ACC112 (cell line): ENCODE measurements around the gene NDE1.
"Not testable (repeated sequence)": the region's sequence is repeated elsewhere in the genome, so short reads cannot be mapped to it uniquely, and the experiment has no call there.

Source experiments
- H2AFZ ChIP-seq: fragments of 200-600 bp; sonication (generic); one replicate; pipeline ENCODE4 v1.6.0; 2017; ENCODE audit warnings: antibody characterized with exemption, low read length; ENCODE audit not compliant: unreplicated experiment
- H3K27ac ChIP-seq: fragments of 200-600 bp; sonication (generic); 2 replicates; pipeline ENCODE4 v1.5.1; 2014; ENCODE audit warnings: low read depth, mild to moderate bottlenecking, antibody characterized with exemption, low read length, moderate library complexity
- H3K27me3 ChIP-seq: fragments of 200-600 bp; sonication (generic); 2 replicates; pipeline ENCODE4 v1.6.1; 2014; ENCODE audit warnings: mild to moderate bottlenecking, antibody characterized with exemption, low read length, moderate library complexity, mixed read lengths; ENCODE audit not compliant: insufficient read depth
- H3K36me3 ChIP-seq: fragments of 200-600 bp; sonication (generic); 2 replicates; pipeline ENCODE4 v1.6.1; 2016; ENCODE audit warnings: mild to moderate bottlenecking, antibody characterized with exemption, low read length, moderate library complexity, mixed read lengths; ENCODE audit not compliant: insufficient read depth
- H3K4me1 ChIP-seq: fragments of 200-600 bp; sonication (generic); one replicate; pipeline ENCODE4 v1.6.1; 2016; ENCODE audit warnings: low read length, mixed read lengths; ENCODE audit not compliant: insufficient read depth, unreplicated experiment, control insufficient read depth
- H3K4me3 ChIP-seq: fragments of 200-600 bp; sonication (generic); 2 replicates; pipeline ENCODE4 v1.5.1; 2014; ENCODE audit warnings: mild to moderate bottlenecking, low read depth, low read length
- H3K79me2 ChIP-seq: fragments of 200-600 bp; sonication (generic); one replicate; pipeline ENCODE4 v1.6.0; 2016; ENCODE audit warnings: low read length; ENCODE audit not compliant: control insufficient read depth, unreplicated experiment, insufficient read depth

The NDE1 gene

DNA sequence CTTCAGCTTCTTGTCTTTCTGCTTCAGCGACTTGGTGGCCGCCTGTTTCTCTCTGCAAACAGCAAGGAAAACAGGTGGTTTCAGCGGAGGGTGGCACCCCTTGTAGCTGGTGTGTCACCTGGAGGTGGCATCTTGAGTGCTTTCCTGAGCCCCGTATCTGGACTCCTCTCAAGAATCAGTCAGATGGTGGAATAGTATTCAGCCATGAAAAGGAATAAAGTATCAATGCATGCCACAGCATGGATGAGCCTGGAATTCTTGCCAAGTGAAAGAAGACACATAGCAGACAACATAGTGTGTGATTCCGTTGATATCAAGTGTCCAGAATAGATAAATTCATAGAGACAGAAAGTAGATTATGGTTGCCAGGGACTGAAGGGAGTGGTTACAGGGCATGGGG, 65.2 kb downstream of the NDE1 start:
- H3K36me3 ChIP-seq = no peaks in the 10 kb centered on the region
- no peaks in the 10 kb centered on the region for H3K4me1 ChIP-seq
- H3K4me3 ChIP-seq = no peak overlapping the region
- H3K27me3 ChIP-seq = no peaks in the 10 kb centered on the region
- no peak overlapping the region for H2AFZ ChIP-seq
- no peaks in the 10 kb centered on the region for H3K79me2 ChIP-seq
- H3K27ac ChIP-seq = no peak overlapping the region

DNA sequence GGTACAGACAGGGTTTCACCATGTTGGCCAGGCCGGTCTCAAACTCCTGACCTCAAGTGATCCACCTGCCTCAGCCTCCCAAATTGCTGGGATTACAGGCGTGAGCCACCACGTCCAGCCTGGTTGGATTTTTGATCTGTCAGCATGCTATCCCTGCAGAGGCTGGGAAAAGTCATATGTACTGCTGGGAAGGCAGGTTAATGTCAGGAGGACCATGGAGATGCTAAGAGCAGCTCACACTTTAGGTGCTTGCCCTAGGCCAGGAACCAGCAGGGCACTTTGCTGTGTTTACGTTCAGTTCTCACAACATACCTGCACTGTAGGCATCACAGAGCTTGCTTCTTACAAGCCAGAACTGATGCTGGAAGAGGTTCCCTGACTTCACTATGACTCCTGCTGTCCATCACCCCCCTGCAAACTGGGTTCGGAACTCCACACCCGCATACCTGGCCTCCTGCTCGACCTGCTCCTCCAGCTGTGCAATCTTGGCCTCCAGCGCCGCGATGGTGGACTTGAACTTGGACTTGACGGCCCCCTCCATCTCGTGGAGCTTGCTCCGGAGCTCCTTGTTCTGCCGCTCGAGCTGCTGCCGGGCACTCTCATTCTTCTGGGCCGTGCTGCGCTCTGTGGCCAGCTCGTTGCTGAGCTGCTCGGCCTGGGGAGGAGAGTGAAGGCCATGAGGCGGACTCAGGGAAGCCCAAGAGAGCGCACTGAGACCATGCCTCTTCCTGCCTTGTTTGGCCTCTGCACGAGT, 66.8 kb downstream of the NDE1 start:
- Histone ChIP-seq H3K4me1 (no peaks in the 10 kb centered on the region), H3K27me3 (no peaks in the 10 kb centered on the region), H3K27ac (no peak overlapping the region), H3K36me3 (no peaks in the 10 kb centered on the region), H3K4me3 (no peak overlapping the region), H2AFZ (no peak overlapping the region), H3K79me2 (no peaks in the 10 kb centered on the region)

DNA sequence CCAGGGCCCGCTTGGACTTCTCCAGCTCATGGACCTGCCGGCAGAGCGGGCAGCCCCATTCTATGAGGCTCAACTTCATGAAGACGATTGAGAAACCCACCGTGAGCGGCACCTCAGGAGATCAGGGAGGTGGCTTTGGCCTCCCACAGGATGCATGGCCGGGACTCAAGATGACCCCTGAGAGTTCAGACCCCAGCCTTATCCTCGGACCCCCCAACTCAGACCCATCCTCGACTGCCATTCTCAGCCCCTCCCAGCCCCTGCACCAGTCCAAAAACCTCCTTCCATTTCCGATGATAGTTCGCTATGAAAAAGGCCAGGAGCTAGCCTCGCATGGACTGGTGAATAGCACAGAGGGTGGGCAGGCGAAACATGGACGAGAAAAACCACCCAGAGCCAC, 71.0 kb downstream of the NDE1 start:
- Histone ChIP-seq H3K4me1 (no peaks in the 10 kb centered on the region), H3K4me3 (no peak overlapping the region), H2AFZ (no peak overlapping the region), H3K79me2 (no peaks in the 10 kb centered on the region), H3K27me3 (no peaks in the 10 kb centered on the region), H3K27ac (no peak overlapping the region), H3K36me3 (no peaks in the 10 kb centered on the region)

DNA sequence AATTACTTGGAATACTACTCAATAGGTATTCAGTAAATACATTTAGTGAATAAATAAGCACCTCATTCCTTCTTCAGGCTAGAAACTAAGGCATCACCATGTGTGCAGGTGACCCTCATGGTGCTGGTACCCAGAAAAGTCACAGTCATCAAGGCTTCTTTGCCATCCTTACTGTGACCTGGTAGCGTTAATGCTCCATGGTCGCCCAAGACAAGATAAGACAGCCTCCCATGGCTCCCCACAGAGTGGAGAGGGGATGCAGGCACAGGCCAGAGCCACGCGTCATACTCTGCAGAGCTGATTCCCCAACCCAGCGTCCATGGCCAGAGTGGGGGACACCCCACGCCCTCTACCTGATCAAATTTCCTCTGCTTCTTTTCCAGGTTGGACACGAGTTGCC, 73.8 kb downstream of the NDE1 start:
- H3K36me3 ChIP-seq = no peaks in the 10 kb centered on the region
- H3K79me2 ChIP-seq = no peaks in the 10 kb centered on the region
- H3K27ac ChIP-seq = no peak overlapping the region
- no peak overlapping the region for H3K4me3 ChIP-seq
- H2AFZ ChIP-seq = no peak overlapping the region
- H3K4me1 ChIP-seq = no peaks in the 10 kb centered on the region
- no peaks in the 10 kb centered on the region for H3K27me3 ChIP-seq

DNA sequence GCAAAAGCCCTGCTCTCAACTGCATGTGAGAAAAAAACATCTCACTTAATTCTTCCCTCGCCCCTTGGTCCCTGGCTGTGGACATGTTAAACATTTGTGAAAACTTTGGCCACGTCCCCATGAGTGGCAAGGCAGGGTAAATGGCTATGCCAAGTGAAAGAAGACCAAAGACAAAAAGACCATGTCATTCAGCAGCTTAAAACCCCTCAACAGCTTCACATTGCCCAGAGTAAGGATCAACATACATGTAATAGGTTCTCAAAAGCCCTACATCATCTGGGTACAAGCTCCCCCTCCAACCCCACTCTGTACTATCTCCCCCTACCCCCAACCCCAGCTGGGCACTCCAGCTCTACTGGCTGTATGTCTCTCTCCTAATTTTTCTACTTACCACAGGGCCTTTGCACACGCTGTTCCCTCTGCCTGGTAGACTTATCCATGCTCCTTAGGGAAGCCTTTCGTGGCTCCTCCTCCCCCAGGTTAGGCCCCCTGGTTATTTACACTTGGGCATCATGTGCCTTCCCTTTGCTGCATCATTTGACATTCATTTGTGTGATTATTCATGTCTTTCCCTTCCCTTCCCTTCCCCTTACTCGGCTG, 75.7 kb downstream of the NDE1 start:
- no peaks in the 10 kb centered on the region for H3K27me3 ChIP-seq
- no peak overlapping the region for H3K4me3 ChIP-seq
- H3K36me3 ChIP-seq = no peaks in the 10 kb centered on the region
- H3K79me2 ChIP-seq = no peaks in the 10 kb centered on the region
- no peaks in the 10 kb centered on the region for H3K4me1 ChIP-seq
- H2AFZ ChIP-seq = no peak overlapping the region
- no peak overlapping the region for H3K27ac ChIP-seq

DNA sequence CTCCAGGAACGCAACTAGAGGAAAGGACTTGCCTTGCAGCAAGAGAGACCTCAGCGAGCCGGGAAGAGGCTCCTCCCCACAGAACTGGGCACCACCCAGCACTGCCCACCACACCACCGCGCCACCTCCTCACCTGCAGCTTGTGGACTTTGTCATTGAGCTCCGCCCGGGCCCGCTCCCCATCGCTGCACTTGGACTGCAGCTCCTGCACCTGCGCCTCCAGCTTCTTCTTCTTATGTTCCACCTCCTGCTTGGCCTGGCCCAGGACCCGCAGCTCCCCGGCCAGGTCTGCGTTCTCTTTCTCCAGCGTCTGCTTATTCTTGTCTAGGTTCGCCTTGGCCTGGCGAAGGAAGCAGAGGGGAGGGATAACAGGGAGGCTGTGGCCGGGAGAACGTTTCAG, 76.7 kb downstream of the NDE1 start:
- H3K36me3 ChIP-seq = no peaks in the 10 kb centered on the region
- no peak overlapping the region for H2AFZ ChIP-seq
- H3K27ac ChIP-seq = no peak overlapping the region
- H3K4me1 ChIP-seq = no peaks in the 10 kb centered on the region
- no peaks in the 10 kb centered on the region for H3K79me2 ChIP-seq
- H3K27me3 ChIP-seq = no peaks in the 10 kb centered on the region
- H3K4me3 ChIP-seq = no peak overlapping the region

DNA sequence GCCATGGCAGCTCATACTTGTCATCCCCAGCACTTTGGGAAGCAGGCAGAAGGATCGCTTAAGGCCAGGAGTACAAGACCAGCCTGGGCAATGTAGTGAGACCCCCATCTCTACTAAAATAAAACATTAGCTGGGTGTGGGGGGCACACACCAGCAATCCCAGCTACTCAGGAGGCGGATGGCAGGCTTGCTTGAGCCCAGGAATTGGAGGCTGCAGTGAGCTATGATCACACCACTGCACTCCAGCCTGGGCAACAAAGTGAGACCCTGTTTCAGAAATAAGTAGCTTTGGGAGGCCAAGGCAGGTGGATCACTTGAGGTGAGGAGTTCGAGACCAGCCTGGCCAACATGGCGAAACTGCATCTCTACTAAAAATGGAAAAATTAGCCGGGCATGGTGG, 77.7 kb downstream of the NDE1 start:
- not testable (repeated sequence) for H3K4me3 ChIP-seq, H3K79me2 ChIP-seq, H3K36me3 ChIP-seq, H3K27me3 ChIP-seq, H2AFZ ChIP-seq, H3K27ac ChIP-seq, H3K4me1 ChIP-seq

DNA sequence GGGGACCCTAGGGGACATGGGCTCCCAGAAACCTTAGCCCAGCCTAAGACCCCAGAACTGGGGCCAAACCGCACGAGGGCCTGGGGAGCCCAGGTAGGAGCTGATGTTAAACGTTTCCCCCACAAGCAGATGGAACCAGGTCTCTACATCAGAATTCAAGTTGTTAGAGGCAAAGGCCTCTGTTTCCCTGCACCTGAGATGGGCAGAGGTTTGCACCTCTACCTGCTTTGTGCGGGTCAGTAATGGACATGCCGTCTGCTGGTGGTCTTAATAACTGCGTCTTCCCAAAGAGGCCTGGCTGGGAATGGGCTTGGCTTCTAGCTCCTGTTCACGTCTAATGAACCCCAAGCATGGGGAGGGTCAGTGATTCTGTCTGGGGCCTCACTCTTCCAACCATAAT, 79.1 kb downstream of the NDE1 start:
- Histone ChIP-seq H3K79me2 (no peaks in the 10 kb centered on the region), H3K36me3 (no peaks in the 10 kb centered on the region)

DNA sequence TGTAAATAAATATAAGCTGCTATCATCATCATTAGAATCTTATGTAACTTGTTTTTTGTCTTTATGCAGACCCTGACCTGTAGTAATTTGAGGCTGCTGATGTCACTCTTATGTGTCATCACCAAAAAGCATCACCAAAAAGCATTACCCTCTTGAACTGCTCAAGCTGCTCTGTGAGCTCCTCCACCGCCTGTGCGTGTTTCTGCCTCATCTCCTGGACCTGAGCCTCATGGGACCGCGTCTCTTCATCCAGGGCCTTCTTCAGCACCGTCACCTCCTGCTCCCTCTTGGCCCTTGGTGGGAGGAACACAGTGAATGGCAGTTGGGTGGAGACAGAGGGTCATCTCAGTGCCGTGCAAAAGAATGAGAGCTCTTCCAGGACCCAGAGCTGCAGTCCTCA, 82.4 kb downstream of the NDE1 start:
- Histone ChIP-seq H3K36me3 (no peaks in the 10 kb centered on the region), H3K4me3 (no peak overlapping the region), H3K27me3 (no peaks in the 10 kb centered on the region), H2AFZ (no peak overlapping the region), H3K27ac (no peak overlapping the region), H3K79me2 (no peaks in the 10 kb centered on the region), H3K4me1 (peaks cover 13% of the 10 kb centered on the region)

More for the DNA sequence above, 79.1 kb downstream of the NDE1 start:
- H3K4me3 ChIP-seq = no peak overlapping the region
- H3K27me3 ChIP-seq = no peaks in the 10 kb centered on the region
- no peak overlapping the region for H3K27ac ChIP-seq
- H2AFZ ChIP-seq = no peak overlapping the region
- H3K4me1 ChIP-seq = peaks cover 7% of the 10 kb centered on the region

DNA sequence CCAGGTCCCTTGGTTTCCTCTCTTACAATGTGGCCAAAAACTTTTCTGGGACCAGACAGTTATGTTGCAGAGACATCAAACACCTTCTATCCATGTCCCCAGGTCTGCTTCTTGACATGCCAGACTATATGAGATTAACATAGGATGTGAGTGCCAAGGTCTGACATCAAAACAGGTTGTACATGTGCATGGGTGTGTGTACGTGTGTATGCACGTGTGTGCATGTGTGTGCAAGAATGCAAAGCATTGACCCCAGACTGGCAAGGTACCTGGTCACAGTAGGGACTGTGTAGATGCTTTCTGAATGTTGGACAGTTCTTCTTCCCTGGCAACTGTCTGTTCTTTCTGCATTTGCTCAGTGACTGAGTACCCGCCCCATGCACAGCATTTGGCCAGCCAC, 85.6 kb downstream of the NDE1 start:
- H3K36me3 ChIP-seq = no peaks in the 10 kb centered on the region
- no peak overlapping the region for H3K27ac ChIP-seq
- no peaks in the 10 kb centered on the region for H3K79me2 ChIP-seq
- peaks cover 13% of the 10 kb centered on the region for H3K4me1 ChIP-seq
- no peak overlapping the region for H2AFZ ChIP-seq
- H3K4me3 ChIP-seq = no peak overlapping the region
- H3K27me3 ChIP-seq = no peaks in the 10 kb centered on the region

DNA sequence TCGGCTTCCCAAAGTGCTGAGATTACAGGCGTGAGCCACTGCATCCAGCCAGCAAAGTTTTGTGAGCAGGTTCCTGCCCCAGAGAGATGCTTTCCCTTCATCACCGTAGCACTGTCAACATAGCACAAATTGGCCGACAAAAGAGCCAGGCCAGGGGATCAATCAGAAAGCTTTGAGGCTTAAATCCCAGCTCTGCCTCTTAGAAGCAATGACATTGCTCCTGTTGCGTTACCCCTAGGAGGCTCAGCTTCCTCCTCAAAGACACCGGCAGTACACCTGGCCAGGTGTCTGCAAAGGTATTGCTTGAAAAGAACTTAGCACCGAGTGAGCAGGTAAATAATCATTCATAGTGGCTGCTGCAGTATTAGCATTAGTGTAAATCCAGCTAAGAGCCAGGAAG, 86.5 kb downstream of the NDE1 start:
- H3K79me2 ChIP-seq = no peaks in the 10 kb centered on the region

More for the DNA sequence above, 86.5 kb downstream of the NDE1 start:
- H3K27ac ChIP-seq = no peak overlapping the region
- H3K4me1 ChIP-seq = peaks cover 13% of the 10 kb centered on the region
- H3K4me3 ChIP-seq = no peak overlapping the region
- H3K27me3 ChIP-seq = no peaks in the 10 kb centered on the region
- H2AFZ ChIP-seq = no peak overlapping the region
- H3K36me3 ChIP-seq = no peaks in the 10 kb centered on the region
